Tibial nerve (tissue), 4 donors: Measurements from ENCODE around the gene EGFL7.
A peak's percentile ranks its signal among the peaks of the same experiment; 100 is the strongest.

Source experiments
- EP300 ChIP-seq, 2 donors: sonication (generic); formaldehyde crosslinking; IDR thresholded peaks; one replicate each; pipeline ENCODE4 v1.6.1; 2017; ENCODE audit warnings: antibody characterized with exemption in 2 of 2, mild to moderate bottlenecking in 1 of 2
- TF ChIP-seq, protein P1 (sequence below), 5 experiments: fragments of 200-600 bp in 3 of 5; fragments of 450-650 bp in 2 of 5; sonication (generic) in 3 of 5; IDR thresholded peaks; one replicate each; pipeline ENCODE4 v1.5.1; 2016 to 2019; ENCODE audit warnings: antibody characterized with exemption in 5 of 5, mild to moderate bottlenecking in 3 of 5, moderate library complexity in 2 of 5

DNA sequence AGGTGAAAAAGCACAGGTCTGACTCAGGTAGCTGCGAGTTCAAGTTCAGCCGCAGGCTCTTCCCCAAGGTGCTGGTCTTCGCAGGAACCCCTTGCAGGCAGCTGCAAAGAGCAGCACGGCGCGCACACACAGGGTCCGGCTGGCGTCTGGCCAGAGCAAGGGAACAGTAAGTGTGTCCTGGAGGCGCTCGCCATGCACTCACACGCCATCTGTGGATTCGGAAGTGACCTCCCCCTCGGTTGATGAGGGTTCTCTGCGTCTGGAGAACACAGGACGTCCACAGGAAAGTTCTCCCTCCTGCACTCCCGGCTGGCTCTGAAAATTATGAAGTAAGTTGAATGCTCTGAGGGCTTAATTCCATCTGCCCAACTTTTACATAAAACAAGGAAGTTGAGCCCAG, 14.0 kb upstream of the EGFL7 start:
- TF ChIP-seq, protein P1, sequence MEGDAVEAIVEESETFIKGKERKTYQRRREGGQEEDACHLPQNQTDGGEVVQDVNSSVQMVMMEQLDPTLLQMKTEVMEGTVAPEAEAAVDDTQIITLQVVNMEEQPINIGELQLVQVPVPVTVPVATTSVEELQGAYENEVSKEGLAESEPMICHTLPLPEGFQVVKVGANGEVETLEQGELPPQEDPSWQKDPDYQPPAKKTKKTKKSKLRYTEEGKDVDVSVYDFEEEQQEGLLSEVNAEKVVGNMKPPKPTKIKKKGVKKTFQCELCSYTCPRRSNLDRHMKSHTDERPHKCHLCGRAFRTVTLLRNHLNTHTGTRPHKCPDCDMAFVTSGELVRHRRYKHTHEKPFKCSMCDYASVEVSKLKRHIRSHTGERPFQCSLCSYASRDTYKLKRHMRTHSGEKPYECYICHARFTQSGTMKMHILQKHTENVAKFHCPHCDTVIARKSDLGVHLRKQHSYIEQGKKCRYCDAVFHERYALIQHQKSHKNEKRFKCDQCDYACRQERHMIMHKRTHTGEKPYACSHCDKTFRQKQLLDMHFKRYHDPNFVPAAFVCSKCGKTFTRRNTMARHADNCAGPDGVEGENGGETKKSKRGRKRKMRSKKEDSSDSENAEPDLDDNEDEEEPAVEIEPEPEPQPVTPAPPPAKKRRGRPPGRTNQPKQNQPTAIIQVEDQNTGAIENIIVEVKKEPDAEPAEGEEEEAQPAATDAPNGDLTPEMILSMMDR (IDR thresholded peaks at IDR 0.05), result no peak
- peak in 1 of 2 donors; percentile 53 for TF ChIP-seq EP300 (IDR thresholded peaks at IDR 0.05)
